ENCODE results near the gene ACE.

DNA sequence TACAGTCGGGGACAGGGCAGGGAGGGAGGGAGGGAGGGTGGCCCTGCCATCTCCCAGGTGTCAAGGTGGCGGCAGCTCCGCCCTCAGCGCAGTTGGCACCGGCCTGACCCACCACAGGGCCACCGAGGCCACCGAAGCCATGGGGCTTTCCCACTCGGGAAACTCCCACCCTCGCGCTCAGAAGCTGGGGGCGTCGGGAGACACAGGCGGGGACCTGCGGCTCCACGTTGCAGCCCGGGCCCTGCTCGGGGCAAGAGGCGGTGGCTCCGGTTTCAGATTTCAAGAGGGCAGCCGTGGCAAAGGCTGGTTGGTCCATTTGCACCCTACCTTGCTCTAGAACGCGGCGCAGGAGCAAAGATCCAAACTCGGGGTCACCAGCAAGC lies 31.3 kb upstream of the ACE start:
- TF ChIP-seq POLR2A (IDR thresholded peaks at IDR 0.05; ENCODE audit: low read depth, low read length): no peak
- TF ChIP-seq TAF1 (IDR thresholded peaks at IDR 0.05; ENCODE audit: borderline replicate concordance, low read depth, low read length): no peak
- TF ChIP-seq POLR2AphosphoS5 (IDR thresholded peaks at IDR 0.05; ENCODE audit: low read depth, low read length): no peak
